Heart right ventricle (tissue), 16 donors: ENCODE measurements around the gene R3HDM2. TPM values are rescaled to one million over a fixed set of nuclear protein-coding genes. Genes with fewer than 3 reads are reported as not detected.

Experiments
- ATAC-seq, 8 donors: fragments of 200-7000 bp; cut with Tn5 transposase; one replicate each; pipeline ENCODE4 v1.9.1; 2020; ENCODE audit warnings: mild to moderate bottlenecking in 8 of 8, moderate library complexity in 8 of 8, moderate number of reproducible peaks in 1 of 8
- DNase-seq, 2 donors: peaks; one replicate each; pipeline ENCODE4 v3.0.0-alpha.2; 2020
- H3K27ac ChIP-seq, 10 donors: fragments of 200-600 bp; sonication (generic) in 2 of 10; one replicate each; pipeline versions ENCODE4 v1.5.0 to v1.8.0; 2020 to 2022; ENCODE audit warnings: mild to moderate bottlenecking in 3 of 10
- H3K27me3 ChIP-seq, 7 donors: fragments of 200-600 bp; one replicate each; pipeline ENCODE4 v1.8.0; 2021 to 2022; ENCODE audit warnings: mild to moderate bottlenecking in 2 of 7
- H3K36me3 ChIP-seq, 9 donors: fragments of 200-600 bp; sonication (generic) in 1 of 9; one replicate each; pipeline versions ENCODE4 v1.5.0 to v1.8.0; 2020 to 2022; ENCODE audit warnings: mild to moderate bottlenecking in 2 of 9
- H3K4me1 ChIP-seq, 9 donors: fragments of 200-600 bp; sonication (generic) in 1 of 9; one replicate each; pipeline versions ENCODE4 v1.5.0 to v1.8.0; 2020 to 2022; ENCODE audit warnings: mild to moderate bottlenecking in 4 of 9
- H3K4me3 ChIP-seq, 10 donors: fragments of 200-600 bp; sonication (generic) in 2 of 10; one replicate each; pipeline versions ENCODE4 v1.5.0 to v1.8.0; 2020 to 2022; ENCODE audit warnings: mild to moderate bottlenecking in 7 of 10, moderate library complexity in 2 of 10
- H3K9me3 ChIP-seq, 11 donors: fragments of 200-600 bp in 10 of 11; sonication (generic) in 2 of 11; one replicate each; pipeline versions ENCODE4 v1.5.0 to v1.8.0; 2013 to 2022; ENCODE audit warnings: mild to moderate bottlenecking in 2 of 11, control low read depth in 1 of 11, moderate library complexity in 1 of 11
- WGBS, 2 donors: extraction: QIAGEN DNeasy Blood & Tissue Kit; methylation state at CpG; one replicate each; pipeline ENCODE4 v1.1.7; 2013; ENCODE audit warnings: inconsistent platforms in 1 of 2; 5-methylcytosine and 5-hydroxymethylcytosine counted together
- intact Hi-C, 10 donors: fragments of 100-400 bp; cut with DNase I; formaldehyde crosslinking; loops; one replicate each; pipeline versions ENCODE4 v1.11.1 to v1.14.2; 2022
- polyA plus RNA-seq, 2 donors: library from polyadenylated mRNA; stranded (reverse); fragments of 200-250 nt; gene quantifications; one replicate each; pipeline ENCODE4 v1.2.3, GENCODE V29; 2013
- total RNA-seq, 10 donors: library from RNA; stranded (reverse); fragmentation: NEBNext Ultra II Directional in 3 of 10; extraction: Animal tissue kit (Norgen Biotek cat#: 25700) in 3 of 10; gene quantifications; one replicate each; pipeline versions ENCODE4 v1.2.1 to v1.2.4, GENCODE V29; 2021 to 2023
- TF ChIP-seq, protein P1 (sequence below), 9 donors: fragments of 200-600 bp; sonication (generic) in 2 of 9; IDR thresholded peaks; one replicate each; pipeline versions ENCODE4 v1.5.0 to v1.8.0; 2021 to 2022; ENCODE audit warnings: antibody characterized with exemption in 9 of 9, mild to moderate bottlenecking in 5 of 9, moderate library complexity in 1 of 9
- donor health status: Arrhythmogenic right ventricular cardiomyopathy.
- donor health status: ischemic (EF 13 %, LVEDD 7.1; RV severe dilation, severe dysfunction).
- donor health status: healthy with polysubstance abuse.
- donor health status: DM: no; HTN: yes; CAD: no.
- donor health status: DM: no; HTN: no; CAD: no.
- donor health status: ischemic (EF 25% LVEDD 6.9; RV normal size, moderate dysfunction).
- donor health status: ischemic (EF 25% LVEDD 5.7; RV mildly dilated, moderate dysfunction).
- donor health status: healthy.
- donor health status: DM: yes; HTN: yes; CAD: no.
- donor health status: Ischemic cardiomyopathy.
- donor health status: ischemic (EF 35%, LVEDD 5.7; RV mildly dilated, moderate dysfunction).
- donor health status: nonischemic (EF 11% LVEDD 7.7; RV severe dilation, severe dysfunction).
- donor health status: DM: yes; HTN: yes; CAD: no.
- donor health status: PGD.
- donor health status: ischemic (EF 29% LVEDD 5.4; RV normal size, mild dysfunction).
- donor health status: nonischemic (EF 23%, LVEDD 6.1; RV moderate dilation, normal function).

R3HDM2 gene
- total and polyA plus RNA-seq, 12 donors = 15.5 to 107 (median 73.9) TPM

DNA sequence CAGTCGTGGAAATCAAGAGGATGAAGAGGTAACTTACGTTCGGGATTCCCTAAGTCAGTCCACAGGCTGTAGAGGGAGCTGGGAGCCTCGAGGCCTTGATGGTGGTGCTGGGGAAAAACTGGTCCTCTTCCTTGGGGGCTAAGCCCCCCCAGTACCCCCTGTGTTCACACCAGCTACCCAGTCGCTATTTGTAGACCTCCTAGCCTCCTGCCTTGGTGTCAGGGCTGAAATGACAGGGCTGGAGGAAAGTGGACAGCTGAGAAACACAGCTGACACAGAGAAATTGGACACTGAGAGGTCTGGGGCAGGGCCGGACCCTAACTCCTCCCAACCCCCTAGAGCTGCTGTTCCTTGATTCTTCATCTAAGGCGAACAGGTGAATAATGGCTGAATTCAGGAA is 179.9 kb downstream of the R3HDM2 start, which contains the start of gene STAC3:
Gene STAC3 (minus strand): TSS at position 232 of the 400 bp plus-strand sequence. CDS start 1,551 bp downstream, outside the sequence.
- WGBS, 2 donors = 75 to 78% methylated on average over 7 of the region's 7 CpGs
- Histone ChIP-seq H3K4me1 (peaks cover 0 to 11% (median 0%) of the 10 kb centered on the region in 9 donors), H3K36me3 (peaks cover 0 to 27% (median 6%) of the 10 kb centered on the region in 9 donors), H3K27ac (no peak within 1 kb of the TSS), H3K27me3 (no peaks in the 10 kb centered on the region), H3K9me3 (no peaks in the 10 kb centered on the region), H3K4me3 (no peak within 1 kb of the TSS)
- DNase-seq = no peak
- intact Hi-C loops = no loop called here
- TF ChIP-seq, protein P1, sequence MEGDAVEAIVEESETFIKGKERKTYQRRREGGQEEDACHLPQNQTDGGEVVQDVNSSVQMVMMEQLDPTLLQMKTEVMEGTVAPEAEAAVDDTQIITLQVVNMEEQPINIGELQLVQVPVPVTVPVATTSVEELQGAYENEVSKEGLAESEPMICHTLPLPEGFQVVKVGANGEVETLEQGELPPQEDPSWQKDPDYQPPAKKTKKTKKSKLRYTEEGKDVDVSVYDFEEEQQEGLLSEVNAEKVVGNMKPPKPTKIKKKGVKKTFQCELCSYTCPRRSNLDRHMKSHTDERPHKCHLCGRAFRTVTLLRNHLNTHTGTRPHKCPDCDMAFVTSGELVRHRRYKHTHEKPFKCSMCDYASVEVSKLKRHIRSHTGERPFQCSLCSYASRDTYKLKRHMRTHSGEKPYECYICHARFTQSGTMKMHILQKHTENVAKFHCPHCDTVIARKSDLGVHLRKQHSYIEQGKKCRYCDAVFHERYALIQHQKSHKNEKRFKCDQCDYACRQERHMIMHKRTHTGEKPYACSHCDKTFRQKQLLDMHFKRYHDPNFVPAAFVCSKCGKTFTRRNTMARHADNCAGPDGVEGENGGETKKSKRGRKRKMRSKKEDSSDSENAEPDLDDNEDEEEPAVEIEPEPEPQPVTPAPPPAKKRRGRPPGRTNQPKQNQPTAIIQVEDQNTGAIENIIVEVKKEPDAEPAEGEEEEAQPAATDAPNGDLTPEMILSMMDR (IDR thresholded peaks at IDR 0.05) = no peak
- no peak for ATAC-seq

DNA sequence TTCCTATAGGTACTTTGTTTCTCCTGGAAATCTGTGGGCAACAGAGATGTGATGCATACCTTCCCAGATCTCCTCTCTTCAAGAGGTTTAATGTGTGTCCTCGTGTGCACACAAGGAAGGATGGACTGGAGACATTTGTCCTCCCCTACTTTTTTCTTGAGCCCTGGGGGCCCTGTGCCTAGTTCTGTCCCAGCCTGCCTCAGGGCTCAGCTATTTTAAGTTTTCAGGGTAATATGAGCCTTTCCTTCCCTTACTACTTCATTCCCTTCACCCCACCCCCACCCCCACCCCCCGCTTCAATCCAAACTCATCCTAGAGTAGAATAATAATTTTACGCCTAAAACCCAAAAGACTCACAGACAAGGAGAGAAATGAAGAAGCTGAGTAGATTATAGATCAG is 180.3 kb downstream of the R3HDM2 start:
- DNase-seq = no peak
- Histone ChIP-seq H3K4me1 (peaks cover 0 to 11% (median 0%) of the 10 kb centered on the region in 9 donors), H3K27ac (no peak overlapping the region), H3K9me3 (no peaks in the 10 kb centered on the region), H3K4me3 (no peak overlapping the region), H3K27me3 (no peaks in the 10 kb centered on the region), H3K36me3 (peaks cover 0 to 23% (median 4%) of the 10 kb centered on the region in 9 donors)
- intact Hi-C loops = no loop called here
- no peak for ATAC-seq
- 80 to 82% methylated on average over 3 of the region's 3 CpGs for WGBS, 2 donors
- TF ChIP-seq, protein P1 (IDR thresholded peaks at IDR 0.05) = no peak

DNA sequence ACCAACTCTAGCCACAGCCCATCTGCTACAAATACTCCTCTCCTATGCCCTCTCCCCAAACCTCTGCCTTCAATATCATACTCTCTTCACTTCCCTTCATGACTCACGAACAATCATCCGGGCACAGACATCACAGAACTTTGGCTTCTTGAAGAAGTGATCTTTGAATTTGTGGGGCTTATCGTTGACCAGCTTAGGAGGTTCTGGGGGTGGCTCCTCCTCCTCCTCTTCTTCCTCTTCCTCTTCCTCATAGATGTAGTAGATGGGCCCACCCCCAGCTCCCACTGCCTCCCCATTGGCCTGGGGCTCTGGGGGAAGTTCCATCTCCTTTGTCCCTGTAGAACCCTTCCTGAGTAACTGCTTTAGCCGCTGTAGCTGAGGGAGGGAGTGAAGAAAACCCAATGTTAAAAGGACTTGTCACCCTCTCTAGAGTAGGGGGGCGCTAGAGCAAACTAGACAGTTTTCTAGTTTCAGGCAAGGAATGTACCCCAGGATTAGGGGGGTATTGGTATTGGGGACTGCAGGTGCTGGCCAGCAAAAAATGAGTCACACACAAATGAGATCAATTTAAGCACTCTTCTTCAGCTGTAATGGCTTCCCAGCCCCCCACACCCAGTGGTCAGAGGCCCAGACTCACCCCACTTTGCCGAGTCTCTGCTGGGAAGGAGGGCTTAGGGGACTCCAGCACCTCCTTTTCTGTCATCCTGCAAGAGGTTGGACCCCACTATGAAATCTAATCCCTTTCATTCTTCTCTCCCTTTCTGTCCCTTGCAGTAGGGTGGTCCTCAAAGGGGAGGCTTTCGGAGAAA is 181.7 kb downstream of the R3HDM2 start:
- ATAC-seq (peak in 1 of 8 donors; percentile 25), DNase-seq (no peak)
- TF ChIP-seq, protein P1 (IDR thresholded peaks at IDR 0.05) = no peak
- Histone ChIP-seq H3K4me1 (peaks cover 0 to 11% (median 0%) of the 10 kb centered on the region in 9 donors), H3K4me3 (peak overlapping the region in 1 of 10 donors; percentile 38), H3K27ac (peak overlapping the region in 1 of 10 donors; percentile 42), H3K27me3 (peaks cover 0 to 8% (median 2%) of the 10 kb centered on the region in 7 donors), H3K36me3 (peaks cover 0 to 9% (median 0%) of the 10 kb centered on the region in 9 donors), H3K9me3 (no peaks in the 10 kb centered on the region)
- intact Hi-C loops = no loop called here
- WGBS, 2 donors = 74 to 90% methylated on average over 7 of the region's 7 CpGs

DNA sequence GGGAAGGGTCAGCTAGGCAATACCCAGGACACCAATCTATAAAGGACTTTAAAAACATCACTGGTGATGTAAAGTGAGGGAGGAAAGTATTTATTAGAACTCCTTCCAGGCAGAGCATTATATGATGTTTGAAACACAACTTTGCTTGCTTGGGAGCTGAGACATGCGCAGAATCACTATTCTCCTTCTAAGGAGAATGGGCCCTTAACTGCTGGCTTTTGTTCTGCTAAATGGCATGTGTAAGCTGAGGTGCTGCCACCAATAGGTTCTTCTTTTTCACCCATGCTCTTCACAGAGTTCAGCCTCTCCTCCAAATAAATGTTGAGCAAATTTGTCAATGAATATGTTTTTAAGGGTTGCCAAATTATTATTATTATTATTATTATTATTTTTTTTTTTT is 183.8 kb downstream of the R3HDM2 start:
- TF ChIP-seq, protein P1 (IDR thresholded peaks at IDR 0.05) = no peak
- intact Hi-C loops = no loop called here
- no peak for DNase-seq
- peaks cover 0 to 4% (median 0%) of the 10 kb centered on the region in 9 donors for H3K36me3 ChIP-seq
- no peak overlapping the region for H3K4me3 ChIP-seq
- H3K27ac ChIP-seq = no peak overlapping the region
- H3K9me3 ChIP-seq = no peaks in the 10 kb centered on the region
- H3K27me3 ChIP-seq = peaks cover 5 to 27% (median 23%) of the 10 kb centered on the region in 7 donors
- 96% methylated on average over 1 of the region's 1 CpG for WGBS, 2 donors
- H3K4me1 ChIP-seq = peaks cover 8 to 32% (median 19%) of the 10 kb centered on the region in 9 donors
- ATAC-seq = no peak
